MM.1S (cell line): Measurements from ENCODE around the gene POLR1A.

Experiments used
- CTCF ChIP-seq: fragments of 300-600 bp; sonication (generic); IDR thresholded peaks from 2 replicates; pipeline ENCODE4 v1.5.1; 2016; ENCODE audit warnings: antibody characterized with exemption, low read length, mixed read lengths
- EZH2 ChIP-seq: fragments of 300-600 bp; sonication (generic); optimal IDR thresholded peaks from 2 replicates; pipeline ENCODE3; 2017; ENCODE audit warnings: low read depth, mild to moderate bottlenecking, antibody characterized with exemption, low read length, mixed read lengths
- EZH2phosphoT487 ChIP-seq: fragments of 300-600 bp; sonication (generic); IDR thresholded peaks from 2 replicates; pipeline ENCODE4 v1.6.1; 2018; ENCODE audit warnings: antibody characterized with exemption, low read length

- no peak for TF ChIP-seq CTCF
- no peak for TF ChIP-seq EZH2
- TF ChIP-seq EZH2phosphoT487: no peak
Measured at GRCh38 chr2:86026744-86027065, 79.0 kb downstream of the POLR1A start.
